ENCODE results near the gene HOTAIR.

DNA sequence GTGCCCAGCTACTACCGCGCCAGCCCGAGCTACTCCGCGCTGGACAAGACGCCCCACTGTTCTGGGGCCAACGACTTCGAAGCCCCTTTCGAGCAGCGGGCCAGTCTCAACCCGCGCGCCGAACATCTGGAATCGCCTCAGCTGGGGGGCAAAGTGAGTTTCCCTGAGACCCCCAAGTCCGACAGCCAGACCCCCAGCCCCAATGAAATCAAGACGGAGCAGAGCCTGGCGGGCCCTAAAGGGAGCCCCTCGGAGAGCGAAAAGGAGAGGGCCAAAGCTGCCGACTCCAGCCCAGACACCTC, 10.9 kb upstream of the HOTAIR start:
- TF ChIP-seq CTCF (IDR thresholded peaks at IDR 0.05; ENCODE audit: extremely low read depth in 1 of 2, insufficient read depth in 1 of 2, low read depth in 1 of 2, low read length in 2 of 2) (no peak), POLR2A (IDR thresholded peaks at IDR 0.05; ENCODE audit: low read depth, low read length) (no peak), EZH2 (IDR thresholded peaks at IDR 0.05; ENCODE audit: borderline replicate concordance, low read depth, low read length, severe bottlenecking) (no peak), POLR2AphosphoS5 (IDR thresholded peaks at IDR 0.05; ENCODE audit: insufficient read depth, low read depth, low read length) (no peak), JUN (IDR thresholded peaks at IDR 0.05; ENCODE audit: borderline replicate concordance, insufficient read depth, insufficient read length, low read depth) (no peak), MYC (IDR thresholded peaks at IDR 0.05; ENCODE audit: low read depth, low read length) (no peak), MAX (IDR thresholded peaks at IDR 0.05; ENCODE audit: insufficient read depth, insufficient read length) (no peak), FOS (IDR thresholded peaks at IDR 0.05; ENCODE audit: borderline replicate concordance, insufficient read depth, low read length) (no peak), GATA2 (IDR thresholded peaks at IDR 0.05; ENCODE audit: insufficient read depth, insufficient read length, low read depth, low read length) (no peak)
